Measurements from ENCODE around the gene IFNA8. TPM values are rescaled to one million over a fixed set of nuclear protein-coding genes. Genes with fewer than 3 reads are reported as not detected.

The IFNA8 gene
- total RNA-seq, 1 experiment from 2014 or later, result not detected

DNA sequence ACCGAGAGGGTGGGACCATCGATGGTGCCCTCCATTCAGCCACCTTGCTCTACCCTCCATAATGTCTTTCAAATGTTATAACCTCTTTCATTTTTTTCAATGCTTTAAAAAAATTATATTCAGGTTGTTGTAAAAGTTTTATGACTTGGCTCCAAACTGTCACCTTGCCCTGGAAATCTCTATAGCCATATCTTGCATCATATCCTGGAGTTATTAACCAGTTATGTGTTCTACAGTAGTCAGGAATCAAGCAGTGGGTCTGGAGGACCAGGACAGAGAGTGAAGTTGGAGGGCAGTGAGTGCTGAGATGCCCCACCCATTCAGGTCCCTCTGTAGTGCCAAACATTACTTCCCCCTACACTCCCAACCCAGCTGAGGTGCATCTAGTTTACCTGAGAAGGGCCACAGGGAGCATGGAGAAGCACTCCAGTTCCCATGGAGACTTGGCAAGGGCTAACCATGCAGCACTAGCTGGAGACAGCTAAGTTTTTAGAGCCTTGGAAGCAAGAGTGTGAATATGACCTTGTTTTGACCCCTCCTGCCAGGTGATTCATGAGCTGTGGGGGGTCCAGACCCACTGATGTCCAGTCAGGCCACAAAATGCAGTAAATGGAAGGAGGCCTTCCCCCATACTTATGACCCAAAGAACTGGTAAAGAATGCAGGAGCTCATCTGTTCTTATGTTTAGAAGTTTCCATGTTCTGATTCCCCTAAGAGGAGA lies 5.5 kb downstream of the IFNA8 start:
- Histone ChIP-seq H3K4me3 (ENCODE audit: low read depth, low read length, poor library complexity, severe bottlenecking) (no peak overlapping the region), H3K9me3 (ENCODE audit: low read depth, low read length, poor library complexity, severe bottlenecking) (no peaks in the 10 kb centered on the region), H3K36me3 (ENCODE audit: insufficient read depth, low read length, poor library complexity, severe bottlenecking) (no peaks in the 10 kb centered on the region), H3K27me3 (replicated peaks; ENCODE audit: insufficient read depth, low read depth, low read length, poor library complexity) (peaks cover 9% of the 10 kb centered on the region), H3K4me1 (ENCODE audit: insufficient read depth, low read length, poor library complexity, severe bottlenecking) (no peaks in the 10 kb centered on the region), H3K27ac (ENCODE audit: low read depth, low read length, poor library complexity, severe bottlenecking) (no peak overlapping the region)
- ChIA-PET CTCF (no interaction called here), POLR2A (ENCODE audit: low non-redundant PET) (no interaction called here)
- intact Hi-C loops (cut with micrococcal nuclease; ENCODE audit: unreplicated experiment), result no loop called here
- no peak for DNase-seq (ENCODE audit: low spot score)
- no peak for TF ChIP-seq CTCF (conservative IDR thresholded peaks at IDR 0.05; ENCODE audit: low read depth, low read length)
- TF ChIP-seq EZH2 (IDR thresholded peaks at IDR 0.05; ENCODE audit: borderline replicate concordance, low read depth, low read length, poor library complexity, severe bottlenecking), result no peak
- no TSS peak for BruUV-seq (replicated peaks)

GRCh38 chr9:21415493-21416267 lies 6.8 kb downstream of the IFNA8 start:
- intact Hi-C loops (cut with micrococcal nuclease; ENCODE audit: unreplicated experiment), result no loop called here
- TF ChIP-seq CTCF (conservative IDR thresholded peaks at IDR 0.05; ENCODE audit: low read depth, low read length) (no peak), EZH2 (IDR thresholded peaks at IDR 0.05; ENCODE audit: borderline replicate concordance, low read depth, low read length, poor library complexity, severe bottlenecking) (no peak)

DNA sequence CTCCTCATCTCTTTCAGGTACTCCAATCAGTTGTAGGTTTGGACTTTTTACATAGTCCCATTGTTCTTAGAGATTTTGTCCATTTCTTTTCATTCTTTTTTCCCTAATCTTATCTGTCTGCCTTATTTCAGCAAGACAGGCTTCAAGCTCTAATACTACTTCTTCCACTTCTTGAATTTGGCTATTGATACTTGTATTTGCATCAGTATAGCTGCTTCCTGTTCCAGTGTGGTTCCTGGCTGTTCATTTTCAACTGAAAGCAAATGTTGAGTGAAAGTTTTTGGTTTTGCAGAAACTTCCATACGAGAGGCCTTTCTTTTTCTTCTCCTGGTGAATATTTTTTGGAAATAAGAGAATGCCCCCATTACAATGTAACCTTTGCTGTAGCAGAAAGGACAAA lies 19.3 kb downstream of the IFNA8 start:
- intact Hi-C loops (cut with micrococcal nuclease; ENCODE audit: unreplicated experiment), result no loop called here
- no peak overlapping the region for H3K27ac ChIP-seq (ENCODE audit: low read depth, low read length, poor library complexity, severe bottlenecking)
- CTCF ChIA-PET, result no interaction called here

More at GRCh38 chr9:21415493-21416267, 6.8 kb downstream of the IFNA8 start:
- Histone ChIP-seq H3K4me3 (ENCODE audit: low read depth, low read length, poor library complexity, severe bottlenecking) (no peak overlapping the region), H3K9me3 (ENCODE audit: low read depth, low read length, poor library complexity, severe bottlenecking) (no peaks in the 10 kb centered on the region), H3K27ac (ENCODE audit: low read depth, low read length, poor library complexity, severe bottlenecking) (no peak overlapping the region), H3K27me3 (replicated peaks; ENCODE audit: insufficient read depth, low read depth, low read length, poor library complexity) (peaks cover 9% of the 10 kb centered on the region), H3K4me1 (ENCODE audit: insufficient read depth, low read length, poor library complexity, severe bottlenecking) (no peaks in the 10 kb centered on the region), H3K36me3 (ENCODE audit: insufficient read depth, low read length, poor library complexity, severe bottlenecking) (no peaks in the 10 kb centered on the region)
- ChIA-PET CTCF (no interaction called here), POLR2A (ENCODE audit: low non-redundant PET) (no interaction called here)
- no TSS peak for BruUV-seq (replicated peaks)
- DNase-seq (ENCODE audit: low spot score), result no peak

More for the DNA sequence above, 19.3 kb downstream of the IFNA8 start:
- no peaks in the 10 kb centered on the region for H3K9me3 ChIP-seq (ENCODE audit: low read depth, low read length, poor library complexity, severe bottlenecking)
- POLR2A ChIA-PET (ENCODE audit: low non-redundant PET), result no interaction called here
- no peak for DNase-seq (ENCODE audit: low spot score)
- BruUV-seq (replicated peaks), result no TSS peak
- no peaks in the 10 kb centered on the region for H3K27me3 ChIP-seq (replicated peaks; ENCODE audit: insufficient read depth, low read depth, low read length, poor library complexity)
- H3K4me3 ChIP-seq (ENCODE audit: low read depth, low read length, poor library complexity, severe bottlenecking), result no peak overlapping the region
- H3K36me3 ChIP-seq (ENCODE audit: insufficient read depth, low read length, poor library complexity, severe bottlenecking), result no peaks in the 10 kb centered on the region
- H3K4me1 ChIP-seq (ENCODE audit: insufficient read depth, low read length, poor library complexity, severe bottlenecking), result no peaks in the 10 kb centered on the region
- TF ChIP-seq CTCF (conservative IDR thresholded peaks at IDR 0.05; ENCODE audit: low read depth, low read length), result no peak
- no peak for TF ChIP-seq EZH2 (IDR thresholded peaks at IDR 0.05; ENCODE audit: borderline replicate concordance, low read depth, low read length, poor library complexity, severe bottlenecking)
